NCI-H526 (cell line): Measurements from ENCODE around the gene LARP1.
"Not testable (repeated sequence)": the region's sequence is repeated elsewhere in the genome, so short reads cannot be mapped to it uniquely, and the experiment has no call there.

Source experiments
- DNase-seq, 2 experiments: peaks; one replicate each; lab custom pipeline; 2025; lab: John Stamatoyannopoulos, UW

LARP1 gene

GRCh38 chr5:154793599-154794524 is 38.7 kb downstream of the LARP1 start:
- no peak for DNase-seq

DNA sequence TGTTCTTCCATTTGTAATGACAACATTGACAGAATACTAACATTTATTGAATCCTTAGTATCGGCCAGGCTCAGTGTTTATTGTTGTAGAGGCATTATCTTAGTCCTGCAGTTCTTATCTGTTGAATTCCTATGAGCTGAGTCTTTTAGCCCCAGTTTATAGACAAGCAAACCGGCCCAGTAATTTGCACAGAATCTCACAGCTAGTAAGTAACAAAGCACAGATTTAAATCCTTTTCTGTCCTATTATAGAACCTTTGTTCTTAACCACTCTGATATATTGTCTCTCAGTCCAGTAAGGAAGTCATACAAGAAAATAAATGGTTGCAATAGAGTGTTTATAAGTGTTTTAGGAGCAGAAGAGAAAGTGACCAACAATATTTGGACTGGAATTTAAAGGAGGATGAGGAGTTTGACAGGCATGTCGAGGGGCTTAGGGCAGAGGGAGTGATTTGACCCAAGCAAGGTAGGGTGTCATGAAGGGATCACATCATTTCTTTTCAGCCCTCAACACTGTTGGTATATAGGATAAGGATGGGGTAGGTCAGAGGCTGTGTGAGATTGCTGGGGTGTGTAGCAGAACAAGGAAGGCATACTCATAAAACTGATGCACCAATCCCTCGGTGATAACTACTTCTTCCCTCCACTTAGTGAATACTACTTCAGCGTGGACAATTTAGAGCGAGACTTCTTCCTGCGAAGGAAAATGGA is 39.5 kb downstream of the LARP1 start:
- no peak for DNase-seq

DNA sequence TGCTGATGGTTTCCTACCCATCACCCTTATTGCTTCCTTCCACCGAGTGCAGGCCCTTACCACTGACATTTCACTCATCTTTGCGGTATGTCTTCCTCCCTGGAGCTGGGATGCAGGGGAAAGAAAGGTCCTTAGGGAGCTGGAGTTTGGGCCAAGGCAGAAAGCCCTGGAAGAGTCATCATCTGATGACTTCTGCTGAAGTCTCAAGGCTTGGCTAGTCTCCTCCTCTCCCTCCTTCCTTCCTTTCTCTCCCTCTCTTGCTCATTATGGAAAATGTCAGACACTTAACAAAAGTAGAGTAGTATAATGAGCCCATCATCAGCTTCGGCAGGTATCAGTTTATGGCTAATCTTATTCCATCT is 40.0 kb downstream of the LARP1 start:
- no peak for DNase-seq

- no peak for DNase-seq
Measured at GRCh38 chr5:154797762-154798161, 42.6 kb downstream of the LARP1 start.

GRCh38 chr5:154800582-154800981 is 45.4 kb downstream of the LARP1 start:
- no peak for DNase-seq

DNA sequence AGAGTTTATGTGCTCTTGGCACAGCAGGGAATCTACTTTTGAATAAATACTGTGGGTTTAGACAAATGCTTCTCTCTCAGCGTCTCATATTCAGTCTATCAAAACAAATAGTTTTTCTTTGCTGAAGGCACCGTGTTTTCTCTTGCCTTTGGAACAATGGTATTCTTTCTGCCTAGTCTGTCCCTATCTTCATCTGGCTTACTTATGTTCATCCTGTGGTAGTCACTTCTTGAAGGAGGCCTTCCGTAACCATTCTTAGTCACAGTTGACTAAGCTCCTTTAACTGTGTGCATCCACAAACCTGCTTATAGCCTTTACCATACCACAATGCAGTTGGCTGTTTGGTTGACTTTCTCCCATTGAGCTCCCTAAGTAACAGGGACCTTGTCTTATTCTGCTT is 45.9 kb downstream of the LARP1 start:
- DNase-seq, result no peak

GRCh38 chr5:154802050-154802449 is 46.9 kb downstream of the LARP1 start:
- no peak for DNase-seq

GRCh38 chr5:154806176-154806575 is 51.0 kb downstream of the LARP1 start:
- no peak for DNase-seq

DNA sequence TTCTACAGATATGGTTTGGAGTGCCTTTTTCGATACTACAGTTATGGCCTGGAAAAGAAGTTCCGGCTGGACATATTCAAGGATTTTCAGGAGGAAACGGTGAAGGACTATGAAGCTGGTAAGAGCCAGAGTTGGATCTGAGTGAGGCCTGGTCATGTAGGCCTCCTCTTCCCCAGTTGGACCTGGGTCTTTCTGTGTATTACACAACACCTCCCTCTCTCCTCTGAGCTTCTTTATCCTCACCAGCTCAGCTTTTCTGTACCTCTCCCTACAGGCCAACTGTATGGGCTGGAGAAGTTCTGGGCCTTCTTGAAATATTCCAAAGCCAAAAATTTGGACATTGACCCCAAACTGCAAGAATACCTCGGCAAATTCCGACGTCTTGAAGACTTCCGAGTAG is 56.1 kb downstream of the LARP1 start:
- no peak for DNase-seq

GRCh38 chr5:154811653-154812465 is 56.7 kb downstream of the LARP1 start:
- peak in 1 of 2 experiments; percentile 58 for DNase-seq

GRCh38 chr5:154813158-154813557 is 58.0 kb downstream of the LARP1 start:
- no peak for DNase-seq

DNA sequence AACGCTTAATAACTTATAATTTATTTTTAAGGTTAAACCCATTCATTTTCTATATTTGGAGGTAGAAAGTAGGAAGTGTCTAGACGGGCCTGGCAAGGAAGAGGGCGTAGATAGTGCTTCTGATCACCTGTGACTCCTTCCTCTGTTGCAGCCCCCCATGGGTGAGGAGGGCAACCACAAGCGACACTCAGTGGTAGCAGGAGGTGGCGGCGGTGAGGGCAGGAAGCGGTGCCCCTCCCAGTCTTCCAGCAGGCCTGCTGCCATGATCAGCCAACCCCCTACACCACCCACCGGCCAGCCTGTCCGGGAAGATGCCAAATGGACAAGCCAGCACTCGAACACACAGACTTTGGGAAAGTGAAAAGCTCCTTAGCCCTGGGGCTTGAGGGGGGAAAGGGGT is 58.6 kb downstream of the LARP1 start:
- DNase-seq, result no peak

DNA sequence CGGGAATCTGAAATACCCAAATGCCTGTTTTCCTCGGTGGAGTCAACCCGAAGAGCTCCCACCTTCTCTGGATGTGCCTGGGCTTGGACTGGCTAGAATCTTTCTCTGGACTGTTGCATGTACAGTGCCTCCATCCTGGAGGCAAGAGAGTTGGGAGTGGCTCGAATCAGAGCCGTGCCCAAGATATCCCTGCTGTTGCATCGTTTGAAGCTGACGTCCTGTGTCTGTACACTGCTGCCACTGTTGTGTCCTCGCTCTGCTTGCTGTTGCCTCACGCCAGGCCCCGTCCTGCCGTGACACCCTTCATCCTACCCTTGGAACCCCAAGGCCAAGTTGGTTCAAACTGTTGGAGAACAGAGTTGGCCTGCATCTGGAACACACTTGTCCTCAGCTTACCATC is 59.8 kb downstream of the LARP1 start:
- DNase-seq, result no peak

GRCh38 chr5:154815684-154816247 is 60.6 kb downstream of the LARP1 start:
- no peak for DNase-seq

- no peak for DNase-seq
Measured at GRCh38 chr5:154816891-154817492, 61.8 kb downstream of the LARP1 start.

DNA sequence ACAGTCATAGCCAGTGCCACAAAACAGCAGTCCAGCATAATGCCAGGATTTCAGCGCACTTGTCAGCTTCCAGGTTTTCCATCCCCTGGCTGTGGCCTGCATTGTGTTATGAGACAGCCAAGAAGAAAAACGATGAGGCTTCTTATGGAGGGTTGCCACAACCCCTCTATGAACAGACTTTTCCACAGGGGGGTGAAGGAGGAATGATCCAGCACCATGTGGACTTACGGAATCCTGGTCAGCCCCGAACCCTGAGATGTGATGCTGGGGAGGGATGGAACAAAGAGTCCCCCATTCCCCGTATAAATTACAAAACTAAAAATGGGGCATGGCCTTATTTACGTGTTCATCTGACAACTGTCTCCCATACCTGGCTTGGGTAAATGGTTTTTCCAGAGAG is 62.6 kb downstream of the LARP1 start:
- no peak for DNase-seq

- no peak for DNase-seq
Measured at GRCh38 chr5:154818471-154819116, 63.4 kb downstream of the LARP1 start.

GRCh38 chr5:154819546-154819945 is 64.4 kb downstream of the LARP1 start:
- DNase-seq, result no peak

- DNase-seq, result no peak
Measured at GRCh38 chr5:154820383-154820782, 65.2 kb downstream of the LARP1 start.

- not testable (repeated sequence) for DNase-seq
Measured at GRCh38 chr5:154822896-154823295, 67.7 kb downstream of the LARP1 start.

GRCh38 chr5:154823605-154824004 is 68.4 kb downstream of the LARP1 start:
- DNase-seq, result no peak
